GM21423 (cell line): ENCODE measurements around the gene CFAP77.

Experiments used
- ATAC-seq: cut with Tn5 transposase; IDR thresholded peaks from one replicate; pipeline ENCODE4 v1.9.1; 2021; ENCODE audit warnings: mild to moderate bottlenecking, moderate library complexity; ENCODE audit not compliant: unreplicated experiment

CFAP77 gene

DNA sequence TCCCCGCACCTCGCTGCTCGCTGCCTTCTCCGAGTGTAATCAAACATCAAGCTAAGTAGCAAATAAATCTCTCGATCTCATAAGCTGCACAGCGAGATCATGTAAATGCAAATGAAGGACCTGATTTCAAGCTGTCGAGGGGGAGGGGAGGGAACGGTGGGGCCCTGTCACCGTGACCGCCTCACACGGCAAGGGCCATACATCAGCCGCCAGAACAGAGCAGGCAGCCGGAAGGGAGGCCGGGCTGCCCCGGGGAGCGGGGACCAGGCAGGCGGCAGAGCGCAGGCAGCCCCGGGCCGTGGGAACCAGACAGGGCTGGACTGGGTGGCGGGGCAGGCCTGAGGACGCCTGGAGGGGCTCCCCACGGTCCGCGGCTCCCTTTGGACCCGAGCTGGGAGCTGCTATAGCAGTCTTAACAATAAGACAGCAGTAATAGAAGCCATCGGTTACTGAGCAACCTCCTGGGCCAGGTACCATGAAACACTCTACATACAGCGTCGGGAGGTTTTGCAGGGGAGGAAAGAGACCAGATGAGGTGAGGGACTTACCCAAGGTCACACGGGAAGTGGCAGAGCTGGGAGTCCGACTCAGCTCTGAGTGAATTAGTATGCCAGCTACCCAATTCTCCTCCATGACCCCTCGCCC, 76.8 kb downstream of the CFAP77 start:
- ATAC-seq: no peak

- ATAC-seq: no peak
These were observed 77.4 kb downstream of the CFAP77 start for GRCh38 chr9:132487351-132487791.

GRCh38 chr9:132487980-132488535, 78.0 kb downstream of the CFAP77 start:
- no peak for ATAC-seq

DNA sequence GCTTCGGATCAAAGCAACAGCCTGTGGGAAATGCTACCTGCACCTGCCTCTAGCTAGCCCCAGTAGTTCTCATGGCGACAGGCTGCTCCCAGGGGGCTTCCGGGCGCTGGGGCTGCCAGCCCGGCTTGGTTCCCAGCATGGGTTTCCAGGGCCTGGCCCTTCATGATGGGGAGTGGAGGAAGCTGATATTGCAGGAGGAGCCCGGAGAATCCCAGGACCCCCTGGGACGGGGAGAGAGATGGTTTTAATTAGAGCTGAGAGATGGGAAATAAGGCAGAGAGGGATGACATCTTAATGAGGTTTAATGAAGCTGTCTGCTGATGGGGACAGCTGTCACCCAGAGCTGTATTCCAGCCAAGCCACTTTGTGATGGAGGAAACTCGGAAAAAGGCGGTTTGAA, 78.6 kb downstream of the CFAP77 start:
- ATAC-seq: no peak

- ATAC-seq: no peak
These were observed 79.5 kb downstream of the CFAP77 start for GRCh38 chr9:132489536-132489935.

GRCh38 chr9:132494857-132495256, 84.8 kb downstream of the CFAP77 start:
- ATAC-seq: no peak

- ATAC-seq: no peak
These were observed 87.7 kb downstream of the CFAP77 start for GRCh38 chr9:132497731-132498130.

DNA sequence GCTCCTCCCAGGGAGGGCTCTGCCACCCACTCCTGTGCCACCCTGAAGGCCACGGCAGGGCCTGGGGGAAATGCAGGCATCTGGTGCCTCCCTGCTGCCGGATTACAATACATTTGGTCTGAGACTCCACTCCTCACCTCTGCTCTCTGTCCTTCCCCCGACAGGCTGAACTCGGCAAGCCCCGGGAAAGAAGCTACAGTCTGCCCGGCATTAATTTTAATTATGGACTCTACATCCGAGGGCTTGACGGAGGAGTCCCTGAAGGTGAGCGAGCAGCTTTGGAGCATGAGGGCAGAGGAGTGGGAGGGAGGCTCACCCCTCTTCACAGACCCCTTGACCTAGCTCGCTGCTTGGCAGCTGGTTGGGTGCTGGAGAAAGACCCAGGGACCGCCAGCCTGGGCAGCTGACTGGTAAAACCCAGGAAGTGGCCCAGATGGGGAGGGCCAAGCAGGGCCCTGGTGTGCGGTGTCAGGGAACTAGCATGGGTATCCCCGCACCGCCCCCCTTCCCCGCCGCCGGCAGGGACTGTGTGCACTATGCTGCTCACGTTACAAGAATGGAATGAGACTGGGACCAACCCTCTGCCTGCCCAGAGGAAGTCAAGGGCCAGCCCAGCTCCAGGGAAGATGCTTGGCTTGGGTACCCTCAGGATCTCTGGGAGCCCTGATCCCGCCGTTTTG, 88.7 kb downstream of the CFAP77 start:
- ATAC-seq: no peak

DNA sequence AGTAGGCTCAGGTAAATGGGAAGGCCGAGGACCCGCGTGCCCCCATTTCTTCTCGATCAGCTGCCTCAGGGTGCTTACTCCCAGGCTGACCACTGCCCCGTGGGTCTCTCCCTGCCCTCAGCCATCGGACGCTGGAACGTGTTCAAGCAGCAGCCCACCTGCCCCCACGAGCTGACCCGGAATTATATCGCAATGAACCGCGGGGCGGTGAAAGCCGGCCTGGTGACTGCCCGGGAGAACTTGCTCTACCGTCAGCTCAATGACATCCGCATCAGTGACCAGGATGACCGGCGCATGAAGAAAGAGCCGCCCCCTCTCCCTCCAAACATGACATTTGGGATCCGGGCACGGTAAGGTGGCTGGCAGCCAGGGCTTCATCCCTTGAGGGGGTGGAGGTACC, 89.2 kb downstream of the CFAP77 start:
- ATAC-seq: no peak

GRCh38 chr9:132500193-132500592, 90.2 kb downstream of the CFAP77 start:
- no peak for ATAC-seq

- no peak for ATAC-seq
These were observed 92.5 kb downstream of the CFAP77 start for GRCh38 chr9:132502480-132502879.

DNA sequence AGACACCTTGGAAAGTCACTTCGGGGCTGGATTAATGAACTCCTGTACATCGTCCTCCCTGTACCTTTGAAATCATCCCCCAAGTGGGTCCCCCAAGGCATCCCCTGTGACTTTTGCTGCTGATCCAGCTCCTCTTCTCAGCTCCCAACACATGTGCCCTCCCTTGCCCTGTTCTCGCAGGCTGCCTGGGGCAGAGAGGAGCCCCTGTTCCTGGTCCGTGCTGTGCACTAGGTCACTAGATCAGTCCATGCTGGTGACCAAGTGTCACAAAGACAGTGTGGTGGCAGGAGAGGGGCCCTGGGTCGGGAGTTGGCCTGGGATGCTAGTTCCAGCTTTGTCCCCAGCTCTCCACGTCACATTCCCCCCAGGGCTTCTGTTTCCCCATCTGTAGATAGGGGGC, 93.1 kb downstream of the CFAP77 start:
- no peak for ATAC-seq

DNA sequence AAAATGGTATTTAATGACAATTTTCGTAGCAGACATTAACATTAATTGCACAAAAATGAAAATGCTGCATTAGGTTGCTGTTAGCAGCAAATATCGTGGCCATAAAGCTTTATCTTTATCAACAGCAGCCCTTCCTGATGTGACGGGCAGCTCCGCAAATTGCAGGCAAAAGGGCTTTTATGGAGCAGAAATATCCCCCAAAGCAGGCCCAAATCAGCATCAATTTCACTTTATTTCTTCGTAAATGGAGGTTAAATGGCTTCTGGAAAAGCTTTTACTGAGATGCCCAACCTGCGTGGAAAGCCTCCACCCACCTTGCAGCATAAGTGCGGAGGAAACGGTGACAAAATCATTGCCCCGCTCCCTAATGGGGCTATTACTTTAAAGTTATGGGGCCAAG, 94.5 kb downstream of the CFAP77 start:
- ATAC-seq: no peak

DNA sequence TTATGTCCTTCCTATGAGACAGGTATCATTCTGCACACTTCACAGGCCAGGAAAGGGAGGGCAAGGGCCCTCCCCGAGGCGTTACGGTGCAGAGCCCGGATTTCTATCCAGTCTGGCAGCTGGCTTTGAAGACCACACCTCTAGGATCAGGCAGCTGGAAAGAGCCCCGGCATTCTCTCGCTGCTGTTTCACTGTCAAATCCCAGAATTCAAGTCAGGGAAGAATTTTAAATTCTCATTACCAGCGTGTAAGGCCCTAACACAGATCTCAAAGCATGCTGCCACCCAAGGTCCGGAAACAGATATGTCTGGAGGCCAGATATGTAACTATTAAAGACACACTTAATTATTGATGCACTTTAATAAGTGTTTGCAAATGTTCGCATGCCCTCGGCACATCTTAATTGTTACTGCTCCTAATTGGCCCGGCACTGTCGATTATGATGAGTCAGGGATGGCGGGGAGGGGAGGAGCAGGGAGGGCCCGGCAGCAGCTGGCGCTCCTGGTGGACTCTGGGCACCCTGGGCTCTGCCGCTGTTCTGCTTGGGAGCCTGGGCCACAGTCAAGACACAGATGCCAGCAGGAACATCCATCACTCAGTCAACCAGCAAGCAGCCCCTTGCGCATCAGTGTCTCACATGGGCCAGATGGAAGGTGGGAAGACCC, 96.1 kb downstream of the CFAP77 start:
- ATAC-seq: no peak

- no peak for ATAC-seq
These were observed 97.1 kb downstream of the CFAP77 start for GRCh38 chr9:132506977-132507669.

DNA sequence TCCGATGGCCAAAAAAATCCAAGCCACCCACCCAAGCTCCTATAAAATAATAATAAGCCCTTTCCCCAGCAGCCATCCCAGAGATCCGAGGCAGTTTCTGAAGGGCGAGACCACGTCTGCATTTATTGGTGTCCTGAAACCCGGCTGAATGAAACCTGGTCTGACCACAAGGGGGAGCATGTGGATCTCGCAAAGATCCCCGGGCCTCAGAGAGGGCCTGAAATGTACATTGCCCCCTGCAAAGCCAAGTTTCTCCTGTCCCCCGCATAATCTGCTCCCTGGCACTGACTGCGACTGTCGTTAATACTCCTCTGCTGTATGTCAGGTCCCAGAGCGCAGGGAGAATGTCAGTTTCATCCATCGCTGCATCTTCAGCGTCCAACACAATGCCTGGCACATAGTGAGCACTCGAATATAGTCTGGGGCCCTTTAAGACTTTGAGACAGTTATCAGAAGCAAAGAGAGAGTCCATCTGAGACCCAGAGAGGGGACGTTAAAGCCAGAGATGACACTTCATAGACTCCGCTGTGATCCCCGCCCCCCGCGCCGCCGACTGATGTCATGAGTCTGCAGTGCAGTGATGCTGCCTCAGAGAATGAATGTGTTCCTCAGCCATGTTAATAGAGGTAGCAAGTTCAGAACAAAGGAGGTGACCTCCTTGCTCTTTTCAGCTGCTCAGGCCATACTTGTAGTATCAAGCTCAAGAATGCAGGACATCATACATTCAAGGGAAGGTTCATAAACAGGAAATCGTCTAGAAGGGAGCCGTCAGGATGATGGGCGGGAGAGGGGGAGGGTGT, 97.9 kb downstream of the CFAP77 start:
- ATAC-seq: no peak

DNA sequence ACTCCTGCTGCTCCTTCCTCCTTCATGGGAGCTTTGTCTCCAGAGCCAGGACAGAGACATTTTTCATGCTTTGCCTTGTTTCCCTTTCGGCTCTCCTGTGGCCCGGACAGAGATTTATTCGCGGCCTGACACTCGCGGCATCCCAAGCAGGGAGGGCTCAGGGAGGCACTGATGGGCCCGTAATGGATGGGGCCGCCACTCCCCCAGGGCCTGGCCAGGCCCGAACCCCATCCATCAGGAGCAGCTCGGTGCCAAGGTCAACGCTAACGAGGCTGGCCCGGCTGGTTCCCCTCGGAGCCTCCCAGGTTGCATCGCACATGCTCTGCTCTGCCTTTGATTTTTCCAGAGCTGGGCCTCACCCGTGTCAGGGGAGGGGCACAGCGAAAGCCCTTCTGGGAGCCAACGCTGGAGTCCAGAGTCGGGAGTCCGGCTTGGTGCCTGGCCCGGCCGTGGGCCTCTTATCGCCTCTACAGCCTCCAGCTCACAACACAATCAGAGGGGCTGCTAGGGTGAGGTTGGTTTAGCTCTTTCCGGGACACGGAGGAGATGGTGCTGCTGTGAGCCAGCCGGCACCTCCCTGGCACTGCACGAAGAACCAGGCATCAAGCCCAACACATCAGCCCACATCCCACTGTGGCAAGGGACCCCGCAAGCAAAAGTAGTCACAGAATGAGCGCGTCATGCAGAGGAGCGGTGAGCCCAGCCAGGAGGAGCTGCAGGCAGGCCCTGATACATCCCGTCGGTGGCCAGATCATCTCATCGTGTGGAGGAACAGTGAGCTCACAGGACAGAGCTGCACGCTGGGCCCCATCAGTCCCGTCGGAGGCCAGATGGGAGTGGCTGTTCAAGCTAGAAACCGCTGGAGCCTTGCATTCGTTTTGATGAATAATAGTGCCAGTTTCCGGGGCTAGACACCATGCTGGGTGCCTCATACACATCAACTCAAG, 100.2 kb downstream of the CFAP77 start:
- ATAC-seq: no peak

DNA sequence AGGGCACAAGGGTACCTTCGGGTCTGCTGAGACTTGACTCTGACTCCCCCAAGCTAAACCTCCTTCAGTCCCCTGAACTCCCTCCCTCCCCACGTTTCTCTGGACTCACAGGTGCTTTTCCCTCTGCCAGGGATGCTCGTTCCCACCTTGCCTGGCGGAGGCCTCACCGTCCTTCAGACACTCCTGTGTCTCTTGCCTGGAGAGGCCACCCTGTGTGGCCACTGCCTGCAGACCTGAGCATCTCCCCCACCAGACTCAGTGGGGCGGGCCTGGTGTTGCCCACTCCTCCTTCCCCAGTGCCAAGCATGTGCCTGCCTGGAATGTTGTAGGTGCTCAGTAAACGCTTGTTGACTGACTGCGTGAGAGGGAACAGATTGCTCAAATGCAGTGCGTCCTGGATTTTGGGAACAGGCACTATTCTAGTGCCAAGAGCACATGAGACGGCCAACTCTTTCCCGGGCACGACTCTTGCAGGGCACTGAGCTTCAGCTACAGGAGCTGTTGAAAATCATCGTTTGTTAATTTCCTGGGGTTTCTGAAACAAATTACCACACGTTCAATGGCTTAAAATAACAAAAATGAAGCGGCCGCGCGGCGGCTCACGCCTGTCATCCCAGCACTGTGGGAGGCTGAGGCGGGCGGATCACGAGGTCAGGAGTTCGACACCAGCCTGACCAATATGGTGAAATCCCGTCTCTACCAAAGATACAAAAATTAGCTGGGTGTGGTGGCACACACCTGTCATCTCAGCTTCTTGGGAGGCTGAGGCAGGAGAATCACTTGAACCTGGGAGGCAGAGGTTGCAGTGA, 101.4 kb downstream of the CFAP77 start:
- no peak for ATAC-seq

DNA sequence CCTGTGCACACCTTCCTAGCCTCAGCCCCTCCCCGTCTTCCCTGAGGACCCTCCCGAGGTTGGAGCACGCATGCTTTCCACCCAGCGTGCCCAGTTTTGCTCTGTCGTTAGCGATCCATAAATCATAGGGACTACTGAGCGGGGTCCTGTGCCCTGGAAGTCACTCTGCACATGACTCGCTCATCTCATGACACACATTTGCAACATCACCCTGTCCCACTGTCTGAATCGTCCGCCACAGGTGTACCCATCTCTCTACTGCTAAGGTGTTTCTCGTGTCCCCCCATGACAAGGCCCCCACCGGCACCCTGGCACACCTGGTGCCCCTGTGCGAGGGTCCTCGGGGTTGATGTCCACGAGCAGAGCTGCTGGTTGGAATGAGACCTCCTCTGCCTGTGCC, 103.4 kb downstream of the CFAP77 start:
- no peak for ATAC-seq
